K562 (cell line): ENCODE data around the gene CIB1. TPM values are rescaled to one million over a fixed set of nuclear protein-coding genes. Genes with fewer than 3 reads are reported as not detected.

Source experiments
- ATF2 ChIP-seq: sonication (generic); formaldehyde crosslinking; IDR thresholded peaks from 2 replicates; pipeline ENCODE4 v1.8.1; 2022; ENCODE audit warnings: missing genetic modification reagents
- FUS ChIP-seq: fragments of 200-400 bp; formaldehyde crosslinking; optimal IDR thresholded peaks from 2 replicates; pipeline ENCODE3; 2017; ENCODE audit warnings: low read depth, low read length
- GATAD2A ChIP-seq: fragments of 450-650 bp; IDR thresholded peaks from 2 replicates; pipeline ENCODE4 v1.6.1; 2017
- NR1H2 ChIP-seq: sonication (generic); formaldehyde crosslinking; IDR thresholded peaks from 2 replicates; pipeline ENCODE4 v1.4.0; 2020; ENCODE audit warnings: mild to moderate bottlenecking, missing genetic modification reagents
- PHF8 ChIP-seq: fragments of 200-600 bp; sonication (generic); IDR thresholded peaks from 2 replicates; pipeline ENCODE4 v1.6.1; 2012; ENCODE audit warnings: mixed run types, mild to moderate bottlenecking, inconsistent platforms, low read length, moderate library complexity, borderline replicate concordance
- RBM17 ChIP-seq: fragments of 200-400 bp; formaldehyde crosslinking; IDR thresholded peaks from 2 replicates; pipeline ENCODE4 v1.6.1; 2017; ENCODE audit warnings: low read depth, mild to moderate bottlenecking, low read length, borderline replicate concordance
- RUNX1 ChIP-seq: sonication (generic); IDR thresholded peaks from 2 replicates; pipeline ENCODE4 v1.6.1; 2016; ENCODE audit warnings: antibody characterized with exemption, low read depth
- UBTF ChIP-seq, 2 experiments: IDR thresholded peaks; 2 replicates each; pipeline ENCODE4 v1.6.1; 2012; ENCODE audit warnings: improper control_type of control experiment in 2 of 2, low read depth in 2 of 2, low read length in 2 of 2, borderline replicate concordance in 1 of 2
- ZEB2 ChIP-seq: fragments of 450-650 bp; IDR thresholded peaks from 2 replicates; pipeline ENCODE4 v1.6.1; 2016
- ZFP1 ChIP-seq: fragments of 450-650 bp; formaldehyde crosslinking; IDR thresholded peaks from 2 replicates; pipeline ENCODE4 v1.4.0; 2020; ENCODE audit warnings: mild to moderate bottlenecking, mixed read lengths
- ZNF239 ChIP-seq: fragments of 250-450 bp; sonication (Bioruptor Pico); IDR thresholded peaks from 2 replicates; pipeline ENCODE4 v1.4.0; 2020; ENCODE audit warnings: mild to moderate bottlenecking
- ZNF280A ChIP-seq: fragments of 450-650 bp; IDR thresholded peaks from 2 replicates; pipeline ENCODE4 v1.6.1; 2018; ENCODE audit warnings: mild to moderate bottlenecking, low read depth; ENCODE audit not compliant: partially characterized antibody
- ZNF586 ChIP-seq: fragments of 450-650 bp; formaldehyde crosslinking; conservative IDR thresholded peaks from 2 replicates; pipeline ENCODE4 v1.4.0; 2020; ENCODE audit warnings: mild to moderate bottlenecking, moderate library complexity
- ZNF830 ChIP-seq: fragments of 250-450 bp; sonication (Bioruptor Pico); IDR thresholded peaks from 2 replicates; pipeline ENCODE4 v1.5.0; 2021; ENCODE audit warnings: mild to moderate bottlenecking
- polyA plus RNA-seq, 8 experiments: library from polyadenylated mRNA; depleted of rRNA in 4 of 8; stranded (reverse) in 5 of 8; unstranded in 3 of 8; fragments of >200 nt; fragmentation: Nextera tagmentation in 2 of 8; fragmentation: Illumina TruSeq in 1 of 8; extraction: Ambion mirVana in 2 of 8; extraction: Trizol in 1 of 8; gene quantifications; 2 replicates each; pipeline versions ENCODE4 v1.2.1 to v1.2.3, GENCODE V29; 2011 to 2014; ENCODE audit warnings: inconsistent platforms in 1 of 8, missing spikeins in 1 of 8
- total RNA-seq, 7 experiments: library from RNA; depleted of rRNA in 6 of 7; stranded (reverse); fragments of >200 nt in 6 of 7; fragmentation: Illumina TruSeq in 2 of 7; extraction: Trizol in 2 of 7; gene quantifications; 2 replicates each; pipeline versions ENCODE4 v1.2.1 to v1.2.3, GENCODE V29; 2011 to 2021; ENCODE audit warnings: low replicate concordance in 1 of 7
- TF ChIP-seq, protein P1 (sequence below): IDR thresholded peaks from 3 replicates; pipeline ENCODE4 v1.6.1; 2011; ENCODE audit warnings: borderline replicate concordance, mild to moderate bottlenecking; ENCODE audit not compliant: insufficient read length, insufficient read depth
- TF ChIP-seq, protein P2 (sequence below): sonication (generic); formaldehyde crosslinking; IDR thresholded peaks from 2 replicates; pipeline ENCODE4 v1.8.0; 2022; ENCODE audit warnings: missing genetic modification reagents, mild to moderate bottlenecking, moderate library complexity, borderline replicate concordance
- TF ChIP-seq, protein P3 (sequence below): fragments of 250-450 bp; sonication (Bioruptor Pico); IDR thresholded peaks from 2 replicates; pipeline ENCODE4 v1.5.0; 2021; ENCODE audit warnings: mild to moderate bottlenecking, moderate library complexity

Gene CIB1
- total and polyA plus RNA-seq, 9 of the 15 experiments (the other 6 are each of a cell fraction or from before 2014, with no cell fraction given) = 14.9 to 136 (median 64.5) TPM

GRCh38 chr15:90249203-90249863 lies 15.6 kb upstream of the CIB1 start, which contains the start of gene TTLL13 (continued):
- TF ChIP-seq, protein P1, sequence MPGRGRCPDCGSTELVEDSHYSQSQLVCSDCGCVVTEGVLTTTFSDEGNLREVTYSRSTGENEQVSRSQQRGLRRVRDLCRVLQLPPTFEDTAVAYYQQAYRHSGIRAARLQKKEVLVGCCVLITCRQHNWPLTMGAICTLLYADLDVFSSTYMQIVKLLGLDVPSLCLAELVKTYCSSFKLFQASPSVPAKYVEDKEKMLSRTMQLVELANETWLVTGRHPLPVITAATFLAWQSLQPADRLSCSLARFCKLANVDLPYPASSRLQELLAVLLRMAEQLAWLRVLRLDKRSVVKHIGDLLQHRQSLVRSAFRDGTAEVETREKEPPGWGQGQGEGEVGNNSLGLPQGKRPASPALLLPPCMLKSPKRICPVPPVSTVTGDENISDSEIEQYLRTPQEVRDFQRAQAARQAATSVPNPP = no peak
- TF ChIP-seq ZNF239 (CRISPR knock-in tag) (no peak), FUS (no peak), ZNF280A (no peak), UBTF (IDR thresholded peaks at IDR 0.05; ENCODE audit: borderline replicate concordance in 1 of 2, low read depth in 2 of 2, low read length in 2 of 2) (no peak), ATF2 (CRISPR knock-in tag) (no peak), RBM17 (no peak), RUNX1 (no peak), GATAD2A (no peak), ZFP1 (CRISPR knock-in tag) (no peak), NR1H2 (CRISPR knock-in tag) (no peak), ZEB2 (no peak), ZNF830 (no peak), ZNF586 (CRISPR knock-in tag) (no peak), PHF8 (peak; percentile 59; the same call in 1 of the 2 replicates)
- TF ChIP-seq, protein P2, sequence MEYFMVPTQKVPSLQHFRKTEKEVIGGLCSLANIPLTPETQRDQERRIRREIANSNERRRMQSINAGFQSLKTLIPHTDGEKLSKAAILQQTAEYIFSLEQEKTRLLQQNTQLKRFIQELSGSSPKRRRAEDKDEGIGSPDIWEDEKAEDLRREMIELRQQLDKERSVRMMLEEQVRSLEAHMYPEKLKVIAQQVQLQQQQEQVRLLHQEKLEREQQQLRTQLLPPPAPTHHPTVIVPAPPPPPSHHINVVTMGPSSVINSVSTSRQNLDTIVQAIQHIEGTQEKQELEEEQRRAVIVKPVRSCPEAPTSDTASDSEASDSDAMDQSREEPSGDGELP = peak; percentile 64; the same call in 1 of the 2 replicates
- TF ChIP-seq, protein P3, sequence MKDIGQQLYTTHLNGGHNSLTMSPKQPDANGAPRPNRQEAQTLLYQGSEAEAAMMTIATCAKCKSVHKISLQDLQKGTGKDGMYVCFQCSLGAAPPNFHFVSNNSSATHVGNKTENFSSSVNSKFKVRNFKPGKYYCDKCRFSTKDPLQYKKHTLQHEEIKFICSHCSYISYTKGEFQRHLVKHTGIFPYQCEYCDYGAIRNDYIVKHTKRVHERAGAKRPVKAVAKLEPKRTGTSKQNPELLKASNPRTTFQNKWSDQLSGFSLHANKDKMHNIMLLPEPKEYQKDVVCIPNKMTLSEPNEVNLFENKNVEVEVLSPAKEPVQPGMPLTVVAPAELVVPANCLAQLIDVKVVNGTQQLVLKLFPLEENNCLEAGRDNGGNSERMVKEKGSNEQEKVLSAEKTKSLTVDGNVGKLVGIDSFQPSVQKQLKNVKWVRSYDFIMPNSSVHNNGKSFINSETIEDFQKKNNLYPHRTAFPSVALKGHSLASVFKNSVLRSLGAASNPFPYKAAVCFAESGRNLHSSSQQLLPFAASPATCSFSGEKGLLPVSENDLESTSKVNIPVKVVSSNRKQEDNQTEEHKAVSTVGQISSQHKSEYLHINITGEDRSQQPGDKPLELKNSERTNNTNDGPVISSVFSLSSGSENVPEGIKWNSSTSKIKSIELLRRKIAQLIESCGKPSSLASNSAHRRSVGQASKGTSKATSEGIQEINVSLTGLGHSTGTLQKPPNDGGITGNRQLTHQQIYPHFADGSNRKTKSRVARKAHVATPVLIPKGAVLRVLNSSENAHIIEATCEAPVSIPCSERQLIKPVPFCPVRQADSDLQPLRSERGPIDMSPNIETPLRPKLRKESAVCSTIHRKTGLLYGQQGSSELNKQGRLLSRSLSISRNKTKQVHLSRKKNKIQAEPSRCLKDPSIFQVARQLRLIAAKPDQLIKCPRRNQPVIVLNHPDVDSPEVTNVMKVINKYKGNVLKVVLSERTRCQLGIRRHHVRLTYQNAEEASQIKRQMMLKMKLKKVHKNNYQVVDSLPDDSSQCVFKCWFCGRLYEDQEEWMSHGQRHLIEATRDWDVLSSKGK (CRISPR knock-in tag) = no peak
